GM19372 (cell line): ENCODE results near the gene DTNB.

ENCODE experiments used
- ATAC-seq: cut with Tn5 transposase; IDR thresholded peaks from one replicate; pipeline ENCODE4 v1.9.1; 2021; ENCODE audit warnings: mild to moderate bottlenecking, low read depth, moderate library complexity; ENCODE audit not compliant: unreplicated experiment

Gene DTNB

DNA sequence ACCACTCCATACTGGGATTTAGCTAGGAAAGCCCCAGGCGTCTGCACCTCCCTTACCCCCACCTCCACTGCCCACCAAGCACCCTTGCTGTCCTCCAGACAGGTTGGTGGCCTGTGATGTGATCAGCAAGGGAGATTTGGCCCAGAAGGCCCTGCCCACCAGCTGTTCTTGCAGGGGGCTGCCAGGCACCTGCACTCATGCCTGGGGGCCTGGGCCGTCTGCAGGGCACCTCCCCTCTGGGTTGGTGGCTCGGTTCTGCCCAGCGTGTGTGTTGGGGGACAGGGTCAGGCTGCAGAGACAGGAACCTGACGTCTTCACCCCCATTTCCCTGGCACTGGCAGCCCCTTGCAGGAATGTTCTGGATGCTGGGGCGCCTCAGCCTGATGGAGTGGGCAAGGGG lies 337.4 kb downstream of the DTNB start:
- no peak for ATAC-seq

DNA sequence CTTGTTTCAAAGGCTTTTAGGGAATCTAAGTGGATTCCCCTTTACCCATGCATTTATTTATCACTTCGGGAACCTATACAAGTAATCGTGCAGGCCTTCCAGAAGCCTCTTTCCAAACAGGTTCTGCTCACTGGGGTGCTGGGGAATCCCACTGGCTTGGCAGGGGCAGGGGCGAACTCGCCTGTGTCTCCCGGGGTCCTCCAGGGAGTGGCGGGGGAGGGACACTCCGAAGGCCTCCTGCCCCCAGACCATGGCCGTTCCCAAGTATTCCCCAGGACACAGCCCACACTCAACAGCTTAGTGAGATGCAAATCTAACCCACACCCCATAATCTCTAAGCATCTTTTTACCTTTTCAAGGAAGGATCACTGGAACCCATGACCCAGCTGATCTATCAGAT lies 338.2 kb downstream of the DTNB start:
- no peak for ATAC-seq

- no peak for ATAC-seq
Observed at GRCh38 chr2:25334482-25334881, 338.9 kb downstream of the DTNB start.

DNA sequence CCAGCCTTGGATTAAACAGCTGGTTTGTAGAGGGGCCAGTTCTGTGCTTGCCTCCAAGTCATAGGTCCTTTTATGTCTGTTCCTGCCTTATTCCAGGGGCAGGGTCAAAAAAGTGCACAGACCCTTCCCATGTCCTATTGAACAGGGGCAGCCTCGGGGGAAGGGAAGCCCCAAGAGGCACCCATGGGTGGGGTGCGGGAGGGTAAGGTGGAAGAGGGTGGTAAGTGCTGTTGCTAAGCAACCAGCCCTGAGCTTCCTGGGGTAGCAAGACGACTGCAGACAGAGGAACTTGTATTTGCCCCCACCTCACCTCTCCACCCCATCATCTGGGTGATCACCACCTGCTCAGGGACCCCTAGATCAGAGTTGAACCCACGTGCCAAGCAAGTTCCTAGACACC lies 339.4 kb downstream of the DTNB start:
- ATAC-seq = no peak

DNA sequence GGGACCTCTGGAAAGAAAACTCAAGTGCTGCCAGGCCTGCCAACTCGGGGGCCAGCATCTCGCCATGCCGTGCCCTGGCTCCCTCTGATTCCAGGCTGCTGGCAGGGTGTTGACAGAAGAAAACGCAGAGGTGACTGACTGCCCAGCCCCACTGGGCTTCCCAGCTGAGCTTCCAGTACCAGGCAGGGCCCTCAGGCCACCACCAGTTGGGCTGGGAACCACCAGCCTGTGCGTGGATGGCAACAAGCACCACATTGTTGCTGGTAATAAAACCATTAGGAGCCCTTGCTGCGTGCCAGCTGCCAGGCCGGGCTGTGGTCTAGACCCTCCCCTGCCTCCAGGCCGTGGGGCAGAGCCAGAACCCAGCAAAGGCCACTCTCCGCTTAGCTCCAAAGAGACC lies 340.8 kb downstream of the DTNB start:
- ATAC-seq = no peak

GRCh38 chr2:25331686-25332365 lies 341.6 kb downstream of the DTNB start:
- no peak for ATAC-seq

- no peak for ATAC-seq
Observed at GRCh38 chr2:25330937-25331336, 342.4 kb downstream of the DTNB start.

DNA sequence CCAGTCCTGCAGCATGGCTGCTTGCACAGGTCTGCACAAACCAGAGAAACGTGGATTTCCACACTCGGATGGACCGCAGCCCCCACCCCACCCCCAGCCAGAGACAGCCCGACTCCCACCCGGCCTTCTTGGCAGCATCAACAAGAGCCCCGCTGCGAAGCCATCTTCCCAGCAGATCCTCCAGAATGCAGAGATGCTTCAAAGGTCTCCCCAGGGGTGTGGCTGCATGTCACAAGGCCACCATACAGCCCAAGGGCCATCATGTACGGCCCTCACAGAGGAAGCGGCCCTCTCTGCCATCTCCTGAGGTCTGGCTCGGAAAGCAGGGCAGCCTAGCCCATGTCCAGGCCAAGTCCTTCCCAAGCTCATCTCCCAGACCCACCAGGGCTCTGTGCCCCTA lies 343.1 kb downstream of the DTNB start:
- no peak for ATAC-seq

GRCh38 chr2:25328152-25329085 lies 345.0 kb downstream of the DTNB start:
- ATAC-seq = no peak
